Esophagus squamous epithelium (tissue), 4 donors: ENCODE measurements around the gene PGC.

ENCODE experiments used
- POLR2A ChIP-seq, 4 donors: fragments of 450-650 bp; IDR thresholded peaks; one replicate each; pipeline ENCODE4 v1.6.1; 2017; ENCODE audit warnings: antibody characterized with exemption in 4 of 4, mild to moderate bottlenecking in 4 of 4, moderate library complexity in 3 of 4
- TF ChIP-seq, protein P1 (sequence below), 6 experiments: fragments of 450-650 bp in 4 of 6; fragments of 200-600 bp in 2 of 6; sonication (generic) in 2 of 6; IDR thresholded peaks; one replicate each; pipeline ENCODE4 v1.5.1; 2016 to 2019; ENCODE audit warnings: antibody characterized with exemption in 6 of 6, mild to moderate bottlenecking in 4 of 6, moderate library complexity in 4 of 6

- TF ChIP-seq, protein P1, sequence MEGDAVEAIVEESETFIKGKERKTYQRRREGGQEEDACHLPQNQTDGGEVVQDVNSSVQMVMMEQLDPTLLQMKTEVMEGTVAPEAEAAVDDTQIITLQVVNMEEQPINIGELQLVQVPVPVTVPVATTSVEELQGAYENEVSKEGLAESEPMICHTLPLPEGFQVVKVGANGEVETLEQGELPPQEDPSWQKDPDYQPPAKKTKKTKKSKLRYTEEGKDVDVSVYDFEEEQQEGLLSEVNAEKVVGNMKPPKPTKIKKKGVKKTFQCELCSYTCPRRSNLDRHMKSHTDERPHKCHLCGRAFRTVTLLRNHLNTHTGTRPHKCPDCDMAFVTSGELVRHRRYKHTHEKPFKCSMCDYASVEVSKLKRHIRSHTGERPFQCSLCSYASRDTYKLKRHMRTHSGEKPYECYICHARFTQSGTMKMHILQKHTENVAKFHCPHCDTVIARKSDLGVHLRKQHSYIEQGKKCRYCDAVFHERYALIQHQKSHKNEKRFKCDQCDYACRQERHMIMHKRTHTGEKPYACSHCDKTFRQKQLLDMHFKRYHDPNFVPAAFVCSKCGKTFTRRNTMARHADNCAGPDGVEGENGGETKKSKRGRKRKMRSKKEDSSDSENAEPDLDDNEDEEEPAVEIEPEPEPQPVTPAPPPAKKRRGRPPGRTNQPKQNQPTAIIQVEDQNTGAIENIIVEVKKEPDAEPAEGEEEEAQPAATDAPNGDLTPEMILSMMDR (IDR thresholded peaks at IDR 0.05): no peak
- no peak for TF ChIP-seq POLR2A (IDR thresholded peaks at IDR 0.05)
These were observed 38.1 kb upstream of the PGC start for GRCh38 chr6:41785254-41785653.
